Neural cell (in vitro differentiated cells): Measurements from ENCODE around the gene SUN5. TPM values are rescaled to one million over a fixed set of nuclear protein-coding genes. Genes with fewer than 3 reads are reported as not detected.

ENCODE experiments used
- H2AFZ ChIP-seq: fragments of 200-600, 300-800 bp; sonication (generic), shearing (Covaris generic); 2 replicates; pipeline ENCODE4 v1.6.0; 2014; ENCODE audit warnings: low read depth, mild to moderate bottlenecking, antibody characterized with exemption, low read length, moderate library complexity
- H3F3A ChIP-seq: fragments of 200-600 bp; shearing (Covaris generic); 2 replicates; pipeline ENCODE4 v1.6.1; 2016; ENCODE audit warnings: mild to moderate bottlenecking, moderate library complexity, mixed read lengths, antibody characterized with exemption, low read length; ENCODE audit not compliant: insufficient read depth, poor library complexity, severe bottlenecking
- H3K27ac ChIP-seq: fragments of 200-600, 300-800 bp; sonication (generic), shearing (Covaris generic); 2 replicates; pipeline ENCODE4 v1.5.1; 2014; ENCODE audit warnings: mild to moderate bottlenecking, low read length, moderate library complexity
- H3K27me3 ChIP-seq: fragments of 300-800, 200-600 bp; sonication (generic), shearing (Covaris generic); 2 replicates; pipeline ENCODE4 v1.6.0; 2014; ENCODE audit warnings: mild to moderate bottlenecking, low read depth, low read length, moderate library complexity; ENCODE audit not compliant: insufficient read depth
- H3K36me3 ChIP-seq: fragments of 300-800, 200-600 bp; sonication (generic), shearing (Covaris generic); 2 replicates; pipeline ENCODE4 v1.5.1; 2014; ENCODE audit warnings: mild to moderate bottlenecking, antibody characterized with exemption, low read length, moderate library complexity; ENCODE audit not compliant: insufficient read depth
- H3K4me2 ChIP-seq: fragments of 300-800, 200-600 bp; sonication (generic), shearing (Covaris generic); 2 replicates; pipeline ENCODE4 v1.6.0; 2014; ENCODE audit warnings: mild to moderate bottlenecking, low read length
- H3K4me3 ChIP-seq: fragments of 300-800, 200-600 bp; sonication (generic), shearing (Covaris generic); 2 replicates; pipeline ENCODE4 v1.5.1; 2014; ENCODE audit warnings: mild to moderate bottlenecking, low read length, moderate library complexity
- H3K79me2 ChIP-seq: fragments of 200-600 bp; shearing (Covaris generic); replicated peaks from 2 replicates; pipeline ENCODE4 v1.6.0; 2014; ENCODE audit warnings: mild to moderate bottlenecking, low read length, moderate library complexity; ENCODE audit not compliant: insufficient read depth
- H3K9ac ChIP-seq: fragments of 300-800, 200-600 bp; sonication (generic), shearing (Covaris generic); 2 replicates; pipeline ENCODE4 v1.6.1; 2016; ENCODE audit warnings: mild to moderate bottlenecking, low read length, mixed read lengths
- H3K9me2 ChIP-seq: fragments of 200-600 bp; shearing (Covaris generic); 2 replicates; pipeline ENCODE4 v1.6.1; 2016; ENCODE audit warnings: mild to moderate bottlenecking, low read length, mixed read lengths; ENCODE audit not compliant: insufficient read depth
- H3K9me3 ChIP-seq: fragments of 200-600, 300-800 bp; sonication (generic), shearing (Covaris generic); 2 replicates; pipeline ENCODE4 v1.6.1; 2016; ENCODE audit warnings: mild to moderate bottlenecking, mixed run types, low read length, moderate library complexity, mixed read lengths
- H4K20me1 ChIP-seq: fragments of 200-600 bp; shearing (Covaris generic); 2 replicates; pipeline ENCODE4 v1.6.1; 2016; ENCODE audit warnings: mild to moderate bottlenecking, mixed run types; ENCODE audit not compliant: insufficient read depth
- EP300 ChIP-seq: fragments of 450-650 bp; conservative IDR thresholded peaks from 2 replicates; pipeline ENCODE4 v1.6.1; 2014; ENCODE audit warnings: antibody characterized with exemption, mild to moderate bottlenecking, moderate library complexity; ENCODE audit not compliant: poor library complexity, severe bottlenecking
- MXI1 ChIP-seq: fragments of 450-650 bp; conservative IDR thresholded peaks from 2 replicates; pipeline ENCODE4 v1.6.1; 2014; ENCODE audit warnings: antibody characterized with exemption, mild to moderate bottlenecking; ENCODE audit not compliant: poor library complexity, severe bottlenecking
- POLR2AphosphoS5 ChIP-seq: IDR thresholded peaks from 2 replicates; pipeline ENCODE4 v1.6.1; 2012
- RAD21 ChIP-seq: fragments of 450-650 bp; conservative IDR thresholded peaks from 2 replicates; pipeline ENCODE4 v1.6.1; 2014; ENCODE audit warnings: antibody characterized with exemption, mild to moderate bottlenecking, moderate library complexity
- REST ChIP-seq: IDR thresholded peaks from 2 replicates; pipeline ENCODE4 v1.6.1; 2012; ENCODE audit warnings: borderline replicate concordance
- SMC3 ChIP-seq: fragments of 450-650 bp; conservative IDR thresholded peaks from 2 replicates; pipeline ENCODE4 v1.6.1; 2014; ENCODE audit warnings: antibody characterized with exemption, mild to moderate bottlenecking, moderate library complexity; ENCODE audit not compliant: poor library complexity
- polyA plus RNA-seq: library from polyadenylated mRNA; depleted of rRNA; stranded (reverse); fragments of >200 nt; gene quantifications from 2 replicates; pipeline ENCODE4 v1.2.3, GENCODE V29; 2014

Gene SUN5
- polyA plus RNA-seq, 1 donor from 2014 or later, result not detected

GRCh38 chr20:32970115-32970972 is 33.9 kb downstream of the SUN5 start:
- Histone ChIP-seq H3K27me3 (no peaks in the 10 kb centered on the region), H3K9me2 (no peaks in the 10 kb centered on the region), H2AFZ (no peak overlapping the region), H3K27ac (no peak overlapping the region), H3K4me2 (no peak overlapping the region), H3K4me3 (no peak overlapping the region), H3K36me3 (no peaks in the 10 kb centered on the region), H3K9ac (no peak overlapping the region), H3F3A (no peaks in the 10 kb centered on the region), H4K20me1 (no peaks in the 10 kb centered on the region), H3K79me2 (no peaks in the 10 kb centered on the region), H3K9me3 (no peaks in the 10 kb centered on the region)
- TF ChIP-seq SMC3 (no peak), POLR2AphosphoS5 (no peak), REST (no peak)

GRCh38 chr20:32969356-32970114 is 34.7 kb downstream of the SUN5 start:
- Histone ChIP-seq H3K27ac (no peak overlapping the region), H3F3A (no peaks in the 10 kb centered on the region), H3K4me3 (no peak overlapping the region), H4K20me1 (no peaks in the 10 kb centered on the region), H3K79me2 (no peaks in the 10 kb centered on the region), H3K9me3 (no peaks in the 10 kb centered on the region), H3K9me2 (no peaks in the 10 kb centered on the region), H3K4me2 (no peak overlapping the region), H3K27me3 (no peaks in the 10 kb centered on the region), H2AFZ (no peak overlapping the region), H3K9ac (no peak overlapping the region), H3K36me3 (no peaks in the 10 kb centered on the region)
- TF ChIP-seq SMC3, result no peak
- TF ChIP-seq MXI1, result no peak
- TF ChIP-seq RAD21, result no peak
- TF ChIP-seq EP300, result no peak
- no peak for TF ChIP-seq REST
